ENCODE results near the gene ISOC1.

ISOC1 gene

GRCh38 chr5:129094087-129094923 lies at the start of gene ISOC1:
Gene ISOC1 (plus strand): TSS chr5:129094749. CDS start chr5:129094767, 18 bp downstream.
- H3K9ac ChIP-seq (ENCODE audit: low read length): peak within 1 kb of the TSS; percentile 96
- no peaks in the 10 kb centered on the region for H3K36me3 ChIP-seq (ENCODE audit: control insufficient read depth, insufficient read depth, low read length, severe bottlenecking)
- peak within 1 kb of the TSS; percentile 97 for H3K4me3 ChIP-seq (ENCODE audit: low read length)
- peak; percentile 97 for DNase-seq (ENCODE audit: low read depth)
- H3K9me3 ChIP-seq (ENCODE audit: control insufficient read depth, low read length): no peaks in the 10 kb centered on the region
- H3K27me3 ChIP-seq (replicated peaks; ENCODE audit: control insufficient read depth, insufficient read depth, low read length): no peaks in the 10 kb centered on the region
- peaks cover 26% of the 10 kb centered on the region for H3K4me1 ChIP-seq (ENCODE audit: control insufficient read depth, insufficient read depth, low read length)

- peaks cover 10% of the 10 kb centered on the region for H3K9me3 ChIP-seq (ENCODE audit: control insufficient read depth, low read length)
- DNase-seq (ENCODE audit: low read depth): no peak
- no peak overlapping the region for H3K9ac ChIP-seq (ENCODE audit: low read length)
- no peaks in the 10 kb centered on the region for H3K27me3 ChIP-seq (replicated peaks; ENCODE audit: control insufficient read depth, insufficient read depth, low read length)
- H3K4me1 ChIP-seq (ENCODE audit: control insufficient read depth, insufficient read depth, low read length): peaks cover under 1% of the 10 kb centered on the region
- H3K36me3 ChIP-seq (ENCODE audit: control insufficient read depth, insufficient read depth, low read length, severe bottlenecking): no peaks in the 10 kb centered on the region
- H3K4me3 ChIP-seq (ENCODE audit: low read length): no peak overlapping the region
Observed at GRCh38 chr5:129046151-129046550, 48.4 kb upstream of the ISOC1 start.

- Histone ChIP-seq H3K4me3 (ENCODE audit: low read length) (no peak overlapping the region), H3K9ac (ENCODE audit: low read length) (no peak overlapping the region), H3K4me1 (ENCODE audit: control insufficient read depth, insufficient read depth, low read length) (peaks cover 5% of the 10 kb centered on the region), H3K9me3 (ENCODE audit: control insufficient read depth, low read length) (peaks cover 10% of the 10 kb centered on the region), H3K27me3 (replicated peaks; ENCODE audit: control insufficient read depth, insufficient read depth, low read length) (no peaks in the 10 kb centered on the region), H3K36me3 (ENCODE audit: control insufficient read depth, insufficient read depth, low read length, severe bottlenecking) (no peaks in the 10 kb centered on the region)
- no peak for DNase-seq (ENCODE audit: low read depth)
Observed at GRCh38 chr5:129048509-129048908, 46.0 kb upstream of the ISOC1 start.

- H3K4me3 ChIP-seq (ENCODE audit: low read length): no peak overlapping the region
- DNase-seq (ENCODE audit: low read depth): no peak
- H3K9me3 ChIP-seq (ENCODE audit: control insufficient read depth, low read length): peaks cover 6% of the 10 kb centered on the region
- no peak overlapping the region for H3K9ac ChIP-seq (ENCODE audit: low read length)
- no peaks in the 10 kb centered on the region for H3K27me3 ChIP-seq (replicated peaks; ENCODE audit: control insufficient read depth, insufficient read depth, low read length)
- H3K4me1 ChIP-seq (ENCODE audit: control insufficient read depth, insufficient read depth, low read length): peaks cover 5% of the 10 kb centered on the region
- H3K36me3 ChIP-seq (ENCODE audit: control insufficient read depth, insufficient read depth, low read length, severe bottlenecking): no peaks in the 10 kb centered on the region
Observed at GRCh38 chr5:129049126-129049799, 45.3 kb upstream of the ISOC1 start.

GRCh38 chr5:129051283-129051682 lies 43.3 kb upstream of the ISOC1 start:
- no peak overlapping the region for H3K4me3 ChIP-seq (ENCODE audit: low read length)
- H3K9me3 ChIP-seq (ENCODE audit: control insufficient read depth, low read length): no peaks in the 10 kb centered on the region
- DNase-seq (ENCODE audit: low read depth): peak; percentile 5
- no peaks in the 10 kb centered on the region for H3K27me3 ChIP-seq (replicated peaks; ENCODE audit: control insufficient read depth, insufficient read depth, low read length)
- peaks cover 5% of the 10 kb centered on the region for H3K4me1 ChIP-seq (ENCODE audit: control insufficient read depth, insufficient read depth, low read length)
- no peaks in the 10 kb centered on the region for H3K36me3 ChIP-seq (ENCODE audit: control insufficient read depth, insufficient read depth, low read length, severe bottlenecking)
- H3K9ac ChIP-seq (ENCODE audit: low read length): no peak overlapping the region

GRCh38 chr5:129053438-129053837 lies 41.1 kb upstream of the ISOC1 start:
- peaks cover 11% of the 10 kb centered on the region for H3K9me3 ChIP-seq (ENCODE audit: control insufficient read depth, low read length)
- H3K27me3 ChIP-seq (replicated peaks; ENCODE audit: control insufficient read depth, insufficient read depth, low read length): no peaks in the 10 kb centered on the region
- no peak overlapping the region for H3K4me3 ChIP-seq (ENCODE audit: low read length)
- H3K36me3 ChIP-seq (ENCODE audit: control insufficient read depth, insufficient read depth, low read length, severe bottlenecking): no peaks in the 10 kb centered on the region
- DNase-seq (ENCODE audit: low read depth): no peak
- H3K9ac ChIP-seq (ENCODE audit: low read length): no peak overlapping the region
- peaks cover 5% of the 10 kb centered on the region for H3K4me1 ChIP-seq (ENCODE audit: control insufficient read depth, insufficient read depth, low read length)

- Histone ChIP-seq H3K27me3 (replicated peaks; ENCODE audit: control insufficient read depth, insufficient read depth, low read length) (no peaks in the 10 kb centered on the region), H3K4me3 (ENCODE audit: low read length) (no peak overlapping the region), H3K9me3 (ENCODE audit: control insufficient read depth, low read length) (peaks cover 12% of the 10 kb centered on the region), H3K4me1 (ENCODE audit: control insufficient read depth, insufficient read depth, low read length) (no peaks in the 10 kb centered on the region), H3K9ac (ENCODE audit: low read length) (no peak overlapping the region), H3K36me3 (ENCODE audit: control insufficient read depth, insufficient read depth, low read length, severe bottlenecking) (no peaks in the 10 kb centered on the region)
- no peak for DNase-seq (ENCODE audit: low read depth)
Observed at GRCh38 chr5:129057329-129057728, 37.2 kb upstream of the ISOC1 start.

GRCh38 chr5:129061849-129062248 lies 32.7 kb upstream of the ISOC1 start:
- Histone ChIP-seq H3K36me3 (ENCODE audit: control insufficient read depth, insufficient read depth, low read length, severe bottlenecking) (no peaks in the 10 kb centered on the region), H3K9me3 (ENCODE audit: control insufficient read depth, low read length) (peaks cover 12% of the 10 kb centered on the region), H3K9ac (ENCODE audit: low read length) (no peak overlapping the region), H3K27me3 (replicated peaks; ENCODE audit: control insufficient read depth, insufficient read depth, low read length) (no peaks in the 10 kb centered on the region), H3K4me3 (ENCODE audit: low read length) (no peak overlapping the region), H3K4me1 (ENCODE audit: control insufficient read depth, insufficient read depth, low read length) (peaks cover 6% of the 10 kb centered on the region)
- no peak for DNase-seq (ENCODE audit: low read depth)

GRCh38 chr5:129063483-129064113 lies 31.0 kb upstream of the ISOC1 start:
- DNase-seq (ENCODE audit: low read depth): peak; percentile 69
- no peaks in the 10 kb centered on the region for H3K27me3 ChIP-seq (replicated peaks; ENCODE audit: control insufficient read depth, insufficient read depth, low read length)

GRCh38 chr5:129065721-129066120 lies 28.8 kb upstream of the ISOC1 start:
- Histone ChIP-seq H3K9me3 (ENCODE audit: control insufficient read depth, low read length) (no peaks in the 10 kb centered on the region), H3K36me3 (ENCODE audit: control insufficient read depth, insufficient read depth, low read length, severe bottlenecking) (no peaks in the 10 kb centered on the region), H3K27me3 (replicated peaks; ENCODE audit: control insufficient read depth, insufficient read depth, low read length) (no peaks in the 10 kb centered on the region), H3K4me1 (ENCODE audit: control insufficient read depth, insufficient read depth, low read length) (peaks cover 6% of the 10 kb centered on the region), H3K4me3 (ENCODE audit: low read length) (no peak overlapping the region), H3K9ac (ENCODE audit: low read length) (no peak overlapping the region)
- no peak for DNase-seq (ENCODE audit: low read depth)

More at GRCh38 chr5:129063483-129064113, 31.0 kb upstream of the ISOC1 start:
- H3K36me3 ChIP-seq (ENCODE audit: control insufficient read depth, insufficient read depth, low read length, severe bottlenecking): no peaks in the 10 kb centered on the region
- H3K9me3 ChIP-seq (ENCODE audit: control insufficient read depth, low read length): no peaks in the 10 kb centered on the region
- H3K4me1 ChIP-seq (ENCODE audit: control insufficient read depth, insufficient read depth, low read length): peaks cover 6% of the 10 kb centered on the region
- H3K9ac ChIP-seq (ENCODE audit: low read length): no peak overlapping the region
- H3K4me3 ChIP-seq (ENCODE audit: low read length): no peak overlapping the region

- H3K4me1 ChIP-seq (ENCODE audit: control insufficient read depth, insufficient read depth, low read length): peaks cover 6% of the 10 kb centered on the region
- H3K9me3 ChIP-seq (ENCODE audit: control insufficient read depth, low read length): no peaks in the 10 kb centered on the region
- no peak overlapping the region for H3K4me3 ChIP-seq (ENCODE audit: low read length)
- H3K9ac ChIP-seq (ENCODE audit: low read length): no peak overlapping the region
- no peak for DNase-seq (ENCODE audit: low read depth)
- H3K36me3 ChIP-seq (ENCODE audit: control insufficient read depth, insufficient read depth, low read length, severe bottlenecking): no peaks in the 10 kb centered on the region
- H3K27me3 ChIP-seq (replicated peaks; ENCODE audit: control insufficient read depth, insufficient read depth, low read length): no peaks in the 10 kb centered on the region
Observed at GRCh38 chr5:129067745-129068144, 26.8 kb upstream of the ISOC1 start.

All from adipocyte (in vitro differentiated cells).